HCT116 (cell line): ENCODE measurements around the gene SMC1B. TPM values are rescaled to one million over a fixed set of nuclear protein-coding genes. Genes with fewer than 3 reads are reported as not detected.

Experiments
- ATAC-seq: fragments of 200-7000 bp; cut with Tn5 transposase; 2 replicates; pipeline ENCODE4 v1.9.1; 2020; ENCODE audit warnings: mild to moderate bottlenecking, moderate library complexity
- BruUV-seq: library from RNA; stranded (reverse); fragments of 400-500 nt; replicated peaks from 2 replicates; lab custom pipeline; 2021; lab: Mats Ljungman, UMichigan
- CTCF ChIA-PET: fragments of 300-600 bp; sonication (Branson Sonifier 250); formaldehyde crosslinking; loops from one replicate; lab custom pipeline; 2021; ENCODE audit warnings: antibody characterized with exemption; lab: Charles Lee
- POLR2A ChIA-PET: fragments of 300-600, 350-600 bp; sonication (Branson Sonifier 250); formaldehyde crosslinking; loops from one replicate; lab custom pipeline; 2021; ENCODE audit warnings: antibody characterized with exemption; lab: Charles Lee
- RAD21 ChIA-PET, 2 experiments: fragments of 300-600 bp; sonication (Branson Sonifier 250); formaldehyde crosslinking; loops; one replicate each; lab custom pipeline; 2023; ENCODE audit warnings: low total read pairs in 2 of 2; ENCODE audit not compliant: uncharacterized antibody in 2 of 2, unreplicated experiment in 2 of 2, low non-redundant PET in 1 of 2; lab: Charles Lee
- DNase-seq: peaks from one replicate; pipeline ENCODE4 v3.0.0-alpha.2; 2010; ENCODE audit warnings: low read depth, low spot score
- H2AFZ ChIP-seq: fragments of 200-600 bp; shearing (Covaris generic), sonication (generic); 2 replicates; pipeline ENCODE4 v1.6.1; 2017; ENCODE audit warnings: low read depth, mixed run types, mixed read lengths, antibody characterized with exemption, low read length; ENCODE audit not compliant: poor library complexity, severe bottlenecking
- H3K27ac ChIP-seq: 2 replicates; pipeline ENCODE4 v1.5.1; 2012; ENCODE audit warnings: low read depth, low read length
- H3K27me3 ChIP-seq: fragments of 200-600 bp; sonication (generic); 2 replicates; pipeline ENCODE4 v1.6.1; 2016; ENCODE audit warnings: mixed run types, low read length, mixed read lengths; ENCODE audit not compliant: insufficient read depth
- H3K36me3 ChIP-seq, 2 experiments: fragments of 200-500 bp in 1 of 2; fragments of 200-600 bp in 1 of 2; sonication (Bioruptor generic) in 1 of 2; sonication (generic) in 1 of 2; 2 replicates each; pipeline versions ENCODE4 v1.5.1 to v1.6.1; 2014 to 2016; ENCODE audit warnings: low read length in 2 of 2, inconsistent platforms in 1 of 2, mixed read lengths in 1 of 2, mixed run types in 1 of 2; ENCODE audit not compliant: insufficient read depth in 2 of 2, control insufficient read depth in 1 of 2
- H3K4me1 ChIP-seq, 2 experiments: fragments of 200-600 bp in 1 of 2; sonication (generic) in 1 of 2; 2 replicates each; pipeline versions ENCODE4 v1.5.1 to v1.6.1; 2012 to 2017; ENCODE audit warnings: low read length in 2 of 2, inconsistent platforms in 1 of 2, mild to moderate bottlenecking in 1 of 2, mixed read lengths in 1 of 2, mixed run types in 1 of 2, moderate library complexity in 1 of 2; ENCODE audit not compliant: insufficient read depth in 2 of 2, control insufficient read depth in 1 of 2
- H3K4me2 ChIP-seq: fragments of 200-600 bp; sonication (generic); 2 replicates; pipeline ENCODE4 v1.6.1; 2017; ENCODE audit warnings: mixed run types, low read length, mixed read lengths
- H3K4me3 ChIP-seq, 2 experiments: fragments of 200-600 bp in 1 of 2; sonication (generic) in 1 of 2; replicated peaks in 1 of 2; 2 replicates each; pipeline ENCODE4 v1.5.1; 2011 to 2016; ENCODE audit warnings: low read length in 2 of 2, control low read depth in 1 of 2, low read depth in 1 of 2, mild to moderate bottlenecking in 1 of 2, mixed read lengths in 1 of 2, mixed run types in 1 of 2
- H3K79me2 ChIP-seq: fragments of 200-600 bp; sonication (generic); 2 replicates; pipeline ENCODE4 v1.6.1; 2017; ENCODE audit warnings: mild to moderate bottlenecking, mixed run types, low read length, moderate library complexity, mixed read lengths; ENCODE audit not compliant: insufficient read depth
- H3K9ac ChIP-seq: fragments of 200-600 bp; sonication (generic); 2 replicates; pipeline ENCODE4 v1.6.1; 2016; ENCODE audit warnings: low read length, mixed read lengths
- H3K9me2 ChIP-seq: fragments of 200-600 bp; sonication (generic), shearing (Covaris generic); 2 replicates; pipeline ENCODE4 v1.6.1; 2017; ENCODE audit warnings: mixed run types, mild to moderate bottlenecking, moderate library complexity; ENCODE audit not compliant: insufficient read depth
- H3K9me3 ChIP-seq, 2 experiments: fragments of 200-500 bp in 1 of 2; fragments of 200-600 bp in 1 of 2; sonication (Bioruptor generic) in 1 of 2; sonication (generic) in 1 of 2; 2 replicates each; pipeline ENCODE4 v1.6.1; 2014 to 2017; ENCODE audit warnings: low read length in 2 of 2, mixed read lengths in 2 of 2, inconsistent platforms in 1 of 2, low read depth in 1 of 2, mild to moderate bottlenecking in 1 of 2, mixed run types in 1 of 2, moderate library complexity in 1 of 2; ENCODE audit not compliant: control insufficient read depth in 1 of 2, insufficient read depth in 1 of 2
- H4K20me1 ChIP-seq: fragments of 200-600 bp; sonication (generic), shearing (Covaris generic); 2 replicates; pipeline ENCODE4 v1.6.1; 2017; ENCODE audit warnings: mixed run types, mild to moderate bottlenecking, moderate library complexity; ENCODE audit not compliant: insufficient read depth
- CBX3 ChIP-seq: IDR thresholded peaks from 2 replicates; pipeline ENCODE4 v1.6.1; 2012; ENCODE audit warnings: low read depth
- EZH2phosphoT487 ChIP-seq: fragments of 200-600 bp; IDR thresholded peaks from 2 replicates; pipeline ENCODE4 v1.6.1; 2018; ENCODE audit warnings: antibody characterized with exemption, borderline replicate concordance
- FOSL1 ChIP-seq: IDR thresholded peaks from 2 replicates; pipeline ENCODE4 v1.6.1; 2012; ENCODE audit warnings: low read depth
- SIN3A ChIP-seq: IDR thresholded peaks from 2 replicates; pipeline ENCODE4 v1.6.1; 2012; ENCODE audit warnings: low read depth
- TCF7L2 ChIP-seq: IDR thresholded peaks from 2 replicates; pipeline ENCODE4 v1.7.0; 2011; ENCODE audit warnings: borderline replicate concordance, inconsistent platforms; ENCODE audit not compliant: insufficient read depth, insufficient read length; ENCODE audit errors: extremely low read depth
- ZFX ChIP-seq: fragments of 450-650 bp; IDR thresholded peaks from 2 replicates; pipeline ENCODE4 v1.6.1; 2017
- intact Hi-C: fragments of 100-400 bp; cut with micrococcal nuclease; formaldehyde crosslinking; loops from 2 replicates; pipeline ENCODE4 v1.10.0; 2022
- total RNA-seq: library from RNA; stranded (reverse); gene quantifications from one replicate; pipeline ENCODE4 v1.2.1, GENCODE V29; 2021; ENCODE audit not compliant: unreplicated experiment
- TF ChIP-seq, protein P1 (sequence below): IDR thresholded peaks from 2 replicates; pipeline ENCODE4 v1.6.1; 2012
- TF ChIP-seq, protein P2 (sequence below), 3 experiments: fragments of 200-600 bp in 1 of 3; sonication (generic) in 1 of 3; IDR thresholded peaks in 2 of 3; conservative IDR thresholded peaks in 1 of 3; 2 replicates each; pipeline ENCODE4 v1.5.1; 2012 to 2017; ENCODE audit warnings: low read depth in 2 of 3, low read length in 2 of 3, antibody characterized with exemption in 1 of 3, borderline replicate concordance in 1 of 3, control low read depth in 1 of 3, mild to moderate bottlenecking in 1 of 3, mixed read lengths in 1 of 3, mixed run types in 1 of 3, moderate library complexity in 1 of 3; ENCODE audit not compliant: insufficient read depth in 1 of 3

SMC1B gene
- total RNA-seq, 1 experiment from 2014 or later: not detected

DNA sequence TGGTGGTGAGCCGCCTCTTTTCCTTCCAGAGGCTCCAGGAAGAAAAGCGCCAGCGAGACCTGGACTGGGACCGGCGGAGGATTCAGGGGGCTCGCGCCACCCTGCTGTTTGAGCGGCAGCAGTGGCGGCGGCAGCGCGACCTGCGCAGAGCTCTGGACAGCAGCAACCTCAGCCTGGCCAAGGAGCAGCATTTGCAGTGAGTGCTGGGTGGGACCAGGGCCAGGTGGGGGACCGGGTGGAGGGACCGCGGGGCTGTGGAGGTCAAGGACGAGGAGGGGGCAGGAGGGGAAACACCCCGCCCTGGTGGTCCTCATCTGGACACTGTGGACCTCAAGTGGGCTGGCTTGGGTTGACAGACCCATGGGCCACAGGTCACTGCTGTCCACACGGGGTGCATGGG is 17.5 kb upstream of the SMC1B start:
- CTCF ChIA-PET: no interaction called here
- no peak for TF ChIP-seq TCF7L2
- no peak for TF ChIP-seq FOSL1
- no peak for TF ChIP-seq EZH2phosphoT487
- TF ChIP-seq, protein P1, sequence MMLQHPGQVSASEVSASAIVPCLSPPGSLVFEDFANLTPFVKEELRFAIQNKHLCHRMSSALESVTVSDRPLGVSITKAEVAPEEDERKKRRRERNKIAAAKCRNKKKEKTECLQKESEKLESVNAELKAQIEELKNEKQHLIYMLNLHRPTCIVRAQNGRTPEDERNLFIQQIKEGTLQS: no peak
- TF ChIP-seq, protein P2, sequence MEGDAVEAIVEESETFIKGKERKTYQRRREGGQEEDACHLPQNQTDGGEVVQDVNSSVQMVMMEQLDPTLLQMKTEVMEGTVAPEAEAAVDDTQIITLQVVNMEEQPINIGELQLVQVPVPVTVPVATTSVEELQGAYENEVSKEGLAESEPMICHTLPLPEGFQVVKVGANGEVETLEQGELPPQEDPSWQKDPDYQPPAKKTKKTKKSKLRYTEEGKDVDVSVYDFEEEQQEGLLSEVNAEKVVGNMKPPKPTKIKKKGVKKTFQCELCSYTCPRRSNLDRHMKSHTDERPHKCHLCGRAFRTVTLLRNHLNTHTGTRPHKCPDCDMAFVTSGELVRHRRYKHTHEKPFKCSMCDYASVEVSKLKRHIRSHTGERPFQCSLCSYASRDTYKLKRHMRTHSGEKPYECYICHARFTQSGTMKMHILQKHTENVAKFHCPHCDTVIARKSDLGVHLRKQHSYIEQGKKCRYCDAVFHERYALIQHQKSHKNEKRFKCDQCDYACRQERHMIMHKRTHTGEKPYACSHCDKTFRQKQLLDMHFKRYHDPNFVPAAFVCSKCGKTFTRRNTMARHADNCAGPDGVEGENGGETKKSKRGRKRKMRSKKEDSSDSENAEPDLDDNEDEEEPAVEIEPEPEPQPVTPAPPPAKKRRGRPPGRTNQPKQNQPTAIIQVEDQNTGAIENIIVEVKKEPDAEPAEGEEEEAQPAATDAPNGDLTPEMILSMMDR (IDR thresholded peaks at IDR 0.05 in 2 of 3, conservative IDR thresholded peaks at IDR 0.05 in 1 of 3; ENCODE audit: borderline replicate concordance in 1 of 3, insufficient read depth in 1 of 3, low read depth in 2 of 3, low read length in 2 of 3): no peak
- TF ChIP-seq CBX3: no peak
- no peak for TF ChIP-seq ZFX
- no peak for TF ChIP-seq SIN3A
- TF ChIP-seq, all 23 proteins: peak for 0
- no peak overlapping the region for H3K27ac ChIP-seq
- no peaks in the 10 kb centered on the region for H3K27me3 ChIP-seq
- H3K4me1 ChIP-seq: peaks cover 4 to 7% of the 10 kb centered on the region in 2 experiments; a peak in 2 of 4 replicates
- H3K4me2 ChIP-seq: no peak overlapping the region
- intact Hi-C loops: no loop called here
- no peak overlapping the region for H2AFZ ChIP-seq
- no peaks in the 10 kb centered on the region for H3K79me2 ChIP-seq
- H3K36me3 ChIP-seq: 0 out of 4 replicates have a peak, but pooled peaks cover 0 to 2% of the 10 kb centered on the region in 2 experiments
- no peaks in the 10 kb centered on the region for H3K9me3 ChIP-seq
- RAD21 ChIA-PET: no interaction called here
- DNase-seq: no peak
- POLR2A ChIA-PET: no interaction called here
- no peak overlapping the region for H3K4me3 ChIP-seq
- H3K9ac ChIP-seq: no peak overlapping the region
- ATAC-seq: no peak
- H4K20me1 ChIP-seq: no peaks in the 10 kb centered on the region
- no peaks in the 10 kb centered on the region for H3K9me2 ChIP-seq
- no TSS peak for BruUV-seq
